GM23248 (cell line): ENCODE data around the gene HDGF.

ENCODE experiments used
- EZH2 ChIP-seq: fragments of 200-600 bp; sonication (generic); IDR thresholded peaks from 2 replicates; pipeline ENCODE4 v1.6.1; 2018; ENCODE audit warnings: antibody characterized with exemption, mild to moderate bottlenecking; ENCODE audit not compliant: insufficient read depth, poor library complexity, severe bottlenecking
- EZH2phosphoT487 ChIP-seq: fragments of 200-600 bp; sonication (generic); IDR thresholded peaks from 2 replicates; pipeline ENCODE4 v1.6.1; 2018; ENCODE audit warnings: antibody characterized with exemption, moderate library complexity, mild to moderate bottlenecking, low read depth; ENCODE audit not compliant: insufficient read depth

DNA sequence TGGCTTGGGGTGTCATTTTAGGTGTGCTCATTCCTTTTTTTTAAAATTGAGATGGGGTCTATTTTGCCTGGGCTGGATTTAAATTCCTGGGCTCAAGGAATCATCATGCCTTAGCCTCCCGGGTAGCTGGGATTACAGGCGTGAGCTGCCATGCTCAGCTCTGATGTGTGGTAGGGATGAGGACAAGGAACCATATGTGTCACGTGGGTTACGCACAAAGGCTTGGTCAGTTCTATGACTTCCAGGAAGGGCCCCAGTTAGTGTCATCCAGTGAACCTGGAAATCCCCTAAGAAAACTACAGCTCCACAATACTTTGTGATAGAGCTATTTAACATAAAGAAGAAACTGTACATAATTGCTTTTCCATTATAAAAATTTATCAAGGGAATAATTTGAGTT is 29.9 kb downstream of the HDGF start:
- TF ChIP-seq EZH2 (no peak), EZH2phosphoT487 (no peak)
